Adrenal gland (tissue), 5 donors: Measurements from ENCODE around the gene MIA2.

Source experiments
- CTCF ChIP-seq, 6 experiments: fragments of 450-650 bp in 4 of 6; fragments of 200-600 bp in 2 of 6; sonication (generic) in 1 of 6; IDR thresholded peaks; 1 replicate in 5 of 6; 2 replicates in 1 of 6; pipeline versions ENCODE4 v1.5.1 to v1.8.0; 2016 to 2021; ENCODE audit warnings: antibody characterized with exemption in 6 of 6, mild to moderate bottlenecking in 2 of 6, moderate library complexity in 1 of 6
- POLR2A ChIP-seq, 2 donors: fragments of 450-650 bp; IDR thresholded peaks; one replicate each; pipeline ENCODE4 v1.6.1; 2017; ENCODE audit warnings: antibody characterized with exemption in 2 of 2, mild to moderate bottlenecking in 2 of 2, moderate library complexity in 1 of 2
- donor health status: DM: no; HTN: no; CAD: no.

- TF ChIP-seq CTCF (IDR thresholded peaks at IDR 0.05) (no peak), POLR2A (IDR thresholded peaks at IDR 0.05) (no peak)
These were observed 76.3 kb downstream of the MIA2 start for GRCh38 chr14:39310051-39310450.
